Lower leg skin (tissue), 4 donors: Measurements from ENCODE around the gene PGP. TPM values are rescaled to one million over a fixed set of nuclear protein-coding genes. Genes with fewer than 3 reads are reported as not detected.

Experiments used
- DNase-seq, 2 donors: peaks; one replicate each; pipeline ENCODE4 v3.0.0-alpha.2; 2019; ENCODE audit warnings: low spot score in 2 of 2
- H3K4me3 ChIP-seq: fragments of 200-600 bp; sonication (generic); 2 replicates; pipeline ENCODE4 v1.5.1; 2017; ENCODE audit warnings: mild to moderate bottlenecking, low read depth; ENCODE audit not compliant: poor library complexity, severe bottlenecking
- CTCF ChIP-seq, 3 donors: fragments of 450-650 bp; IDR thresholded peaks; one replicate each; pipeline ENCODE4 v1.5.1; 2016; ENCODE audit warnings: antibody characterized with exemption in 3 of 3, mild to moderate bottlenecking in 3 of 3, moderate library complexity in 2 of 3
- POLR2A ChIP-seq, 2 donors: fragments of 450-650 bp; IDR thresholded peaks; one replicate each; pipeline ENCODE4 v1.6.1; 2016 to 2017; ENCODE audit warnings: antibody characterized with exemption in 2 of 2, mild to moderate bottlenecking in 1 of 2, moderate library complexity in 1 of 2
- WGBS, 2 donors: methylation state at CpG; one replicate each; pipeline ENCODE4 v1.1.5; 2018; 5-methylcytosine and 5-hydroxymethylcytosine counted together
- intact Hi-C: fragments of 100-400 bp; cut with DNase I; formaldehyde crosslinking; loops from one replicate; pipeline ENCODE4 v1.15.0; 2023; ENCODE audit warnings: low total_unique reads
- total RNA-seq, 4 donors: library from RNA; depleted of rRNA; stranded (reverse); fragments of >200 nt; gene quantifications; one replicate each; pipeline ENCODE4 v1.1.0, GENCODE V29; 2016

PGP gene
- total RNA-seq, 4 donors from 2014 or later: 9.6 to 19.4 (median 12.8) TPM

- no peak for TF ChIP-seq POLR2A (IDR thresholded peaks at IDR 0.05)
- intact Hi-C loops: loop anchor here (10.0 kb wide), 1 partner anchor 274 kb away; no protein-coding TSS in a partner anchor
- no peak for DNase-seq
- no peak overlapping the region for H3K4me3 ChIP-seq
- WGBS, 2 donors: 81 to 82% methylated on average over 25 to 29 of the region's 29 CpGs
Measured at GRCh38 chr16:2231016-2231931, 16.6 kb upstream of the PGP start.

- DNase-seq: no peak
- WGBS, 2 donors: 82 to 83% methylated on average over 12 of the region's 13 CpGs
- intact Hi-C loops: loop anchor here (10.0 kb wide), 1 partner anchor 274 kb away; no protein-coding TSS in a partner anchor
- H3K4me3 ChIP-seq: no peak overlapping the region
- TF ChIP-seq CTCF (IDR thresholded peaks at IDR 0.05) (no peak), POLR2A (IDR thresholded peaks at IDR 0.05) (no peak)
Measured at GRCh38 chr16:2230376-2230775, 15.7 kb upstream of the PGP start.

GRCh38 chr16:2229632-2230250 is 15.1 kb upstream of the PGP start:
- WGBS, 2 donors: 93 to 94% methylated on average over 18 to 23 of the region's 23 CpGs
- intact Hi-C loops: loop anchor here (10.0 kb wide), 1 partner anchor 275 kb away; no protein-coding TSS in a partner anchor
- DNase-seq: no peak

GRCh38 chr16:2229091-2229490 is 14.5 kb upstream of the PGP start:
- no peak overlapping the region for H3K4me3 ChIP-seq
- no peak for DNase-seq
- 90 to 94% methylated on average over 12 of the region's 12 CpGs for WGBS, 2 donors
- TF ChIP-seq CTCF (IDR thresholded peaks at IDR 0.05): no peak
- no peak for TF ChIP-seq POLR2A (IDR thresholded peaks at IDR 0.05)
- intact Hi-C loops: no loop called here

More at GRCh38 chr16:2229632-2230250, 15.1 kb upstream of the PGP start:
- no peak for TF ChIP-seq POLR2A (IDR thresholded peaks at IDR 0.05)
- TF ChIP-seq CTCF (IDR thresholded peaks at IDR 0.05): no peak
- H3K4me3 ChIP-seq: no peak overlapping the region

GRCh38 chr16:2228161-2228824 is 13.7 kb upstream of the PGP start:
- 76 to 87% methylated on average over 22 to 25 of the region's 25 CpGs for WGBS, 2 donors

More at GRCh38 chr16:2228161-2228824, 13.7 kb upstream of the PGP start:
- no peak overlapping the region for H3K4me3 ChIP-seq
- intact Hi-C loops: no loop called here
- no peak for DNase-seq
- TF ChIP-seq POLR2A (IDR thresholded peaks at IDR 0.05): no peak
- TF ChIP-seq CTCF (IDR thresholded peaks at IDR 0.05): no peak
